ENCODE data around the gene KIAA1191. TPM values are rescaled to one million over a fixed set of nuclear protein-coding genes. Genes with fewer than 3 reads are reported as not detected.
A peak's percentile ranks its signal among the peaks of the same experiment; 100 is the strongest.

KIAA1191 gene
- total RNA-seq, 1 experiment from 2014 or later = 119 TPM

DNA sequence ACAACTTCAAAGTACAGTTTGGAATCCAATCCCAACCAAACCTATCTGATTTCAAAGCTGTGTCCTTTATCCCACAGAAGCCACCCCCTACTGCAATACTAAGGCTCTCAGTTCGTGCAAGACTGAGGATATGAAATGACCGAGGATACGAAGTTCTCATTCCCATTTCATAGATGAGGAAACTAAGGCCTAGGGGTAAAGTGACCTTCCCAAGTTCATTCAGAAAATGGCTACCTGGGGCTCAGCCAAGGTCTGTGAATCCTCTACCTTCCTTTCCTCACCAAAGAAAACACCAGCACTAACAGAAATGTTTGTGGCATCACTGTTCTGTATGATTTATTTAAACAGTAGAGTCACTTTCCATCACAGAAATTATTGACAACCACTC is 5.4 kb downstream of the KIAA1191 start:
- POLR2A ChIA-PET = no interaction called here

DNA sequence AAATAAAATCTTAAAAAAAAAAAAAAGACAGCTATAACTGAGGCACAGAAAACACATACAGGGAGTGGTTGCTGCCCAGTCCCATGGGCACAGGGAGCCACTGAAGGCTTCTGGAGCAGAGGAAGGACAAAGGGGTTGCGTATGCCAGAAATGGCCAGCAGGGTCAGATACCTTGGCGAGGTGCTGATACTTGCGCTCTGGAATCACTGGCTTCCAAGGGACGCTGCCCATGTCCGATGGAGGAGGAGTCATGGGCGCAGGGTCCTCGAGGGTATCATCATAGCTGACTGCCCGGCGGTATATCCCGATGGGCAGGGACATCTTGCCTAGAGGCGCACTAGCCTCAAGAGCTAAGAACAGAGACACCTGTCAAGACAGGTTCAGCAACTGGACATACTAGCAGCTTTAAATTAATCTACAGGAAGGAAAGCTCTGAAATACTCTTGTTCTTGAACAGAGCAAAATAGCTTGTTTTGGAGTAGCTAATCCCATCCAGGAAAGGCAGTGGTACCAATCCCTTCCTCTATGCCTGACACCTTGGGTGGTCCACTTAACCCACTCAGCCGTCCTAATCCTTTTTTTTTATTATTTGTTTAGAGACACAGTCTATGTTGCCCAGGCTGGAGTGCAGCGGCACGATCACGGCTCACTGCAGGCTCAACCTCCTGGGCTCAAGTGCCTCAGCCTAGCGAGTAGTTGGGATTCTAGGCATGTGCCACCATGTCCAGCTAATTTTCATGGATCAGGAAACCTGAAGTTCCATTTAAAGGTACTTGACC is 6.0 kb downstream of the KIAA1191 start:
- CTCF ChIA-PET = no interaction called here
- H3K36me3 Mint-ChIP-seq (ENCODE audit: insufficient read depth, unreplicated experiment) = peaks cover 70% of the 10 kb centered on the region

More for the DNA sequence above, 5.4 kb downstream of the KIAA1191 start:
- H3K27ac Mint-ChIP-seq (ENCODE audit: unreplicated experiment) = no peak overlapping the region
- no peak for DNase-seq
- H3K4me1 ChIP-seq = no peaks in the 10 kb centered on the region
- peaks cover 70% of the 10 kb centered on the region for H3K36me3 Mint-ChIP-seq (ENCODE audit: insufficient read depth, unreplicated experiment)
- no peaks in the 10 kb centered on the region for H3K9me3 Mint-ChIP-seq (ENCODE audit: unreplicated experiment)
- H3K4me1 Mint-ChIP-seq (ENCODE audit: low read depth, unreplicated experiment) = no peaks in the 10 kb centered on the region
- no peak overlapping the region for H3K4me3 ChIP-seq (ENCODE audit: low read depth, low read length)
- peaks cover 5% of the 10 kb centered on the region for H3K36me3 ChIP-seq (ENCODE audit: control insufficient read depth, insufficient read depth, low read length)
- no peaks in the 10 kb centered on the region for H3K27me3 ChIP-seq (replicated peaks; ENCODE audit: control insufficient read depth, insufficient read depth, low read length)
- TF ChIP-seq, protein P1, sequence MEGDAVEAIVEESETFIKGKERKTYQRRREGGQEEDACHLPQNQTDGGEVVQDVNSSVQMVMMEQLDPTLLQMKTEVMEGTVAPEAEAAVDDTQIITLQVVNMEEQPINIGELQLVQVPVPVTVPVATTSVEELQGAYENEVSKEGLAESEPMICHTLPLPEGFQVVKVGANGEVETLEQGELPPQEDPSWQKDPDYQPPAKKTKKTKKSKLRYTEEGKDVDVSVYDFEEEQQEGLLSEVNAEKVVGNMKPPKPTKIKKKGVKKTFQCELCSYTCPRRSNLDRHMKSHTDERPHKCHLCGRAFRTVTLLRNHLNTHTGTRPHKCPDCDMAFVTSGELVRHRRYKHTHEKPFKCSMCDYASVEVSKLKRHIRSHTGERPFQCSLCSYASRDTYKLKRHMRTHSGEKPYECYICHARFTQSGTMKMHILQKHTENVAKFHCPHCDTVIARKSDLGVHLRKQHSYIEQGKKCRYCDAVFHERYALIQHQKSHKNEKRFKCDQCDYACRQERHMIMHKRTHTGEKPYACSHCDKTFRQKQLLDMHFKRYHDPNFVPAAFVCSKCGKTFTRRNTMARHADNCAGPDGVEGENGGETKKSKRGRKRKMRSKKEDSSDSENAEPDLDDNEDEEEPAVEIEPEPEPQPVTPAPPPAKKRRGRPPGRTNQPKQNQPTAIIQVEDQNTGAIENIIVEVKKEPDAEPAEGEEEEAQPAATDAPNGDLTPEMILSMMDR (IDR thresholded peaks at IDR 0.05; ENCODE audit: insufficient read depth in 1 of 2, low read depth in 1 of 2, low read length in 1 of 2, severe bottlenecking in 1 of 2, unreplicated experiment in 1 of 2) = no peak
- H3K4me3 Mint-ChIP-seq (ENCODE audit: unreplicated experiment) = no peak overlapping the region
- no TSS peak for BruUV-seq (replicated peaks)
- no peaks in the 10 kb centered on the region for H3K27me3 Mint-ChIP-seq (ENCODE audit: insufficient read depth, unreplicated experiment)
- H3K9me3 ChIP-seq = no peaks in the 10 kb centered on the region
- CTCF ChIA-PET = no interaction called here
- intact Hi-C loops (cut with micrococcal nuclease; ENCODE audit: unreplicated experiment) = no loop called here

DNA sequence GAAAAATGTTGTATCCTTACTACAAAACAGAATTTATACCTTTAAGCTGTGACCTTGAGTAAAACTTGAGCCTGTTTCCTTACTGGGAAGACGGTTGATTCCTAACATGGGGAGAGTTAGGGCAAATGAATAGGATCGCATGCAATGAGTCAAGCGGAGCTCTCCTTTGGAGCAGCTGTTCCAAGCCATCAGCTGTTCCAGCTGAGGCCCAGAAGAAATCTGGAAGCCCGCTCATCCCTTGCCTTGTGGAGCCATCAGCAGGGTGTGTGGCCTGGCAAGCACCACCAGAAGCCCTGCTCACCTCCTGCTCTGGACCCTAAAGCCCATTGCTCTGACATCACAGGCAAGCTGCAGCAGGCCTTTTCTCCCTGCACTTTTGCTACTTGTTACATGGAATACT is 8.0 kb downstream of the KIAA1191 start:
- intact Hi-C loops (cut with micrococcal nuclease; ENCODE audit: unreplicated experiment) = no loop called here
- Histone ChIP-seq H3K27me3 (replicated peaks; ENCODE audit: control insufficient read depth, insufficient read depth, low read length) (no peaks in the 10 kb centered on the region), H3K4me1 (no peaks in the 10 kb centered on the region), H3K36me3 (ENCODE audit: control insufficient read depth, insufficient read depth, low read length) (peaks cover 6% of the 10 kb centered on the region), H3K4me3 (ENCODE audit: low read depth, low read length) (no peak overlapping the region), H3K9me3 (no peaks in the 10 kb centered on the region)
- no peak overlapping the region for H3K4me3 Mint-ChIP-seq (ENCODE audit: unreplicated experiment)
- TF ChIP-seq, protein P1 (IDR thresholded peaks at IDR 0.05; ENCODE audit: insufficient read depth in 1 of 2, low read depth in 1 of 2, low read length in 1 of 2, severe bottlenecking in 1 of 2, unreplicated experiment in 1 of 2) = no peak
- H3K27ac Mint-ChIP-seq (ENCODE audit: unreplicated experiment) = no peak overlapping the region
- H3K36me3 Mint-ChIP-seq (ENCODE audit: insufficient read depth, unreplicated experiment) = peaks cover 88% of the 10 kb centered on the region
- no TSS peak for BruUV-seq (replicated peaks)
- H3K27me3 Mint-ChIP-seq (ENCODE audit: insufficient read depth, unreplicated experiment) = no peaks in the 10 kb centered on the region
- ChIA-PET CTCF (no interaction called here), POLR2A (interaction anchor here (0.6 kb wide), 1 partner anchor 623 kb away, joined by 3 read pairs; no protein-coding TSS in a partner anchor)
- no peak for DNase-seq
- no peaks in the 10 kb centered on the region for H3K4me1 Mint-ChIP-seq (ENCODE audit: low read depth, unreplicated experiment)
- H3K9me3 Mint-ChIP-seq (ENCODE audit: unreplicated experiment) = no peaks in the 10 kb centered on the region

More for the DNA sequence above, 6.0 kb downstream of the KIAA1191 start:
- no peaks in the 10 kb centered on the region for H3K4me1 Mint-ChIP-seq (ENCODE audit: low read depth, unreplicated experiment)
- Histone ChIP-seq H3K36me3 (ENCODE audit: control insufficient read depth, insufficient read depth, low read length) (peaks cover 6% of the 10 kb centered on the region), H3K4me1 (no peaks in the 10 kb centered on the region), H3K27me3 (replicated peaks; ENCODE audit: control insufficient read depth, insufficient read depth, low read length) (no peaks in the 10 kb centered on the region), H3K9me3 (no peaks in the 10 kb centered on the region), H3K4me3 (ENCODE audit: low read depth, low read length) (no peak overlapping the region)
- TF ChIP-seq, protein P1 (IDR thresholded peaks at IDR 0.05; ENCODE audit: insufficient read depth in 1 of 2, low read depth in 1 of 2, low read length in 1 of 2, severe bottlenecking in 1 of 2, unreplicated experiment in 1 of 2) = peak in 1 of 2 experiments; percentile 20
- intact Hi-C loops (cut with micrococcal nuclease; ENCODE audit: unreplicated experiment) = no loop called here
- H3K27ac Mint-ChIP-seq (ENCODE audit: unreplicated experiment) = no peak overlapping the region
- BruUV-seq (replicated peaks) = no TSS peak
- no peaks in the 10 kb centered on the region for H3K9me3 Mint-ChIP-seq (ENCODE audit: unreplicated experiment)
- DNase-seq = peak in 1 of 2 experiments; percentile 13
- H3K4me3 Mint-ChIP-seq (ENCODE audit: unreplicated experiment) = no peak overlapping the region
- no peaks in the 10 kb centered on the region for H3K27me3 Mint-ChIP-seq (ENCODE audit: insufficient read depth, unreplicated experiment)
- POLR2A ChIA-PET = no interaction called here

All from Caco-2 (cell line).